Stimulated activated naive B cell treated with anti-CD40 and anti-IgM and Interleukin-4, amounts not matched to agents 10 μg/mL and 1 μg/mL and 100 μg/mL, for 72 hours (primary cell): ENCODE measurements around the gene RELN.

ENCODE experiments used
- ATAC-seq, 2 donors: fragments of 150-1000 bp; cut with Tn5 transposase; replicated peaks; 2 replicates each; pipeline ENCODE4 v1.10.0; 2021; ENCODE audit warnings: moderate library complexity in 1 of 2
- DNase-seq: peaks from one replicate; pipeline ENCODE4 v3.0.0; 2021
- H3K27ac Mint-ChIP-seq: one replicate; pipeline ENCODE4 v1.8.0; 2022; ENCODE audit warnings: mild to moderate bottlenecking, mixed read lengths
- H3K27me3 Mint-ChIP-seq, 2 donors: one replicate each; pipeline ENCODE4 v1.8.0; 2022; ENCODE audit warnings: mixed read lengths in 2 of 2
- H3K36me3 Mint-ChIP-seq, 2 donors: one replicate each; pipeline ENCODE4 v1.8.0; 2022; ENCODE audit warnings: mixed read lengths in 2 of 2, mild to moderate bottlenecking in 1 of 2
- H3K4me1 Mint-ChIP-seq, 2 donors: one replicate each; pipeline ENCODE4 v1.8.0; 2022; ENCODE audit warnings: mixed read lengths in 2 of 2, mild to moderate bottlenecking in 1 of 2
- H3K4me3 Mint-ChIP-seq, 2 donors: one replicate each; pipeline ENCODE4 v1.8.0; 2022; ENCODE audit warnings: mild to moderate bottlenecking in 2 of 2, mixed read lengths in 2 of 2, moderate library complexity in 1 of 2
- H3K9me3 Mint-ChIP-seq, 2 donors: one replicate each; pipeline ENCODE4 v1.8.0; 2022; ENCODE audit warnings: mixed read lengths in 2 of 2, mild to moderate bottlenecking in 1 of 2

RELN gene

GRCh38 chr7:103718482-103719061, 270.9 kb downstream of the RELN start:
- DNase-seq (no peak), ATAC-seq (no peak)
- Mint-ChIP-seq H3K36me3 (no peaks in the 10 kb centered on the region), H3K9me3 (no peaks in the 10 kb centered on the region), H3K27me3 (peaks cover 0 to 9% of the 10 kb centered on the region in 2 donors), H3K4me1 (no peaks in the 10 kb centered on the region), H3K27ac (no peak overlapping the region), H3K4me3 (no peak overlapping the region)

- Mint-ChIP-seq H3K9me3 (no peaks in the 10 kb centered on the region), H3K4me1 (no peaks in the 10 kb centered on the region), H3K27me3 (peaks cover 0 to 9% of the 10 kb centered on the region in 2 donors), H3K27ac (no peak overlapping the region), H3K36me3 (no peaks in the 10 kb centered on the region), H3K4me3 (no peak overlapping the region)
- no peak for DNase-seq
- ATAC-seq, result no peak
Observed at GRCh38 chr7:103717574-103717973, 271.9 kb downstream of the RELN start.

GRCh38 chr7:103715376-103716120, 273.9 kb downstream of the RELN start:
- no peak overlapping the region for H3K4me3 Mint-ChIP-seq

GRCh38 chr7:103714376-103714927, 275.0 kb downstream of the RELN start:
- no peak for ATAC-seq
- Mint-ChIP-seq H3K4me1 (no peaks in the 10 kb centered on the region), H3K27ac (no peak overlapping the region)

More at GRCh38 chr7:103715376-103716120, 273.9 kb downstream of the RELN start:
- H3K36me3 Mint-ChIP-seq, result no peaks in the 10 kb centered on the region
- ATAC-seq (no peak), DNase-seq (no peak)
- H3K27ac Mint-ChIP-seq, result no peak overlapping the region
- no peaks in the 10 kb centered on the region for H3K9me3 Mint-ChIP-seq
- peaks cover 0 to 9% of the 10 kb centered on the region in 2 donors for H3K27me3 Mint-ChIP-seq
- no peaks in the 10 kb centered on the region for H3K4me1 Mint-ChIP-seq

DNA sequence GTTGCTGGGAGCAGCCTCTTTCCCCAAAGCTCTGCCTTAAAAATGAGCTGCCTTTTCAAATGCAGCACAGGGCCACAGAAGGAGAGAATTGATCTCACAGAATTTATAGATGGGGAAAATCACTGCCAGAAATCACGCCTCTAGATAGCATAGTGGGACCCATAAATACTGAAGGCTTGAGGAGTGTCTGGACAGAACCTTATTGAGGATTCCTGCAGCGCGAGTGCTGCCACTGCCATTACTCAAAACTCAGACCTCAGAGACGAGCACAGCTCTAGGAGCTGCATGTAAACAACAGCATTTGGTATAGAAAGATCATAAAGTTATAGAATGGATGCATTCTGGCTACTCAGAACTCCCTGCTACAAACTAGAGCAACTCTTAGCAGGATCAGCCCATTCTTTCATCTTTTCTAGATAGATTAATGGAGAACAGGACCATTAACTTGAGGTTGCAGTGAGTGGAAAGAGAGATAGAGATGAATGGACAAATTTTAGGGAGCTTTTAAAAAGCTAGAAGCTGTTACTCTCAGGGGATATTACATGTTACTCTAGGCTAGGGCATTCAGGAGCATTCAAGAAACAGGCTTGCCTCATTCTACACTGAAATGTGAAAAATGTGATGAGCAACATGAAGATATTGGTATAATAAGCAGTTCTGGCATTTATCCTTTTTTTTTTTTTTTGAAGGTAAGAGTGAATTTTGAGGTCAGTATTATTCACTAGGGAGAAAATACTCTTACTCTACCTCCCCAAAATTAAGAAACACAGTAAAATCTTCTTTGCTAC, 276.3 kb downstream of the RELN start:
- ATAC-seq (no peak), DNase-seq (no peak)
- H3K27me3 Mint-ChIP-seq, result peaks cover 0 to 9% of the 10 kb centered on the region in 2 donors
- H3K36me3 Mint-ChIP-seq, result no peaks in the 10 kb centered on the region
- no peaks in the 10 kb centered on the region for H3K9me3 Mint-ChIP-seq
- no peak overlapping the region for H3K4me3 Mint-ChIP-seq
- H3K27ac Mint-ChIP-seq, result no peak overlapping the region
- H3K4me1 Mint-ChIP-seq, result no peaks in the 10 kb centered on the region

More at GRCh38 chr7:103714376-103714927, 275.0 kb downstream of the RELN start:
- Mint-ChIP-seq H3K36me3 (no peaks in the 10 kb centered on the region), H3K27me3 (peaks cover 0 to 9% of the 10 kb centered on the region in 2 donors), H3K9me3 (no peaks in the 10 kb centered on the region), H3K4me3 (no peak overlapping the region)
- DNase-seq, result no peak

- no peaks in the 10 kb centered on the region for H3K9me3 Mint-ChIP-seq
- H3K4me1 Mint-ChIP-seq, result no peaks in the 10 kb centered on the region
- no peak for ATAC-seq
- H3K27me3 Mint-ChIP-seq, result peaks cover 0 to 9% of the 10 kb centered on the region in 2 donors
- no peak overlapping the region for H3K27ac Mint-ChIP-seq
- no peak overlapping the region for H3K4me3 Mint-ChIP-seq
- DNase-seq, result no peak
- no peaks in the 10 kb centered on the region for H3K36me3 Mint-ChIP-seq
Observed at GRCh38 chr7:103711413-103711812, 278.0 kb downstream of the RELN start.

- Mint-ChIP-seq H3K4me1 (no peaks in the 10 kb centered on the region), H3K27me3 (no peaks in the 10 kb centered on the region), H3K36me3 (no peaks in the 10 kb centered on the region), H3K9me3 (no peaks in the 10 kb centered on the region), H3K27ac (no peak overlapping the region), H3K4me3 (no peak overlapping the region)
- ATAC-seq (no peak), DNase-seq (no peak)
Observed at GRCh38 chr7:103710247-103710646, 279.2 kb downstream of the RELN start.

DNA sequence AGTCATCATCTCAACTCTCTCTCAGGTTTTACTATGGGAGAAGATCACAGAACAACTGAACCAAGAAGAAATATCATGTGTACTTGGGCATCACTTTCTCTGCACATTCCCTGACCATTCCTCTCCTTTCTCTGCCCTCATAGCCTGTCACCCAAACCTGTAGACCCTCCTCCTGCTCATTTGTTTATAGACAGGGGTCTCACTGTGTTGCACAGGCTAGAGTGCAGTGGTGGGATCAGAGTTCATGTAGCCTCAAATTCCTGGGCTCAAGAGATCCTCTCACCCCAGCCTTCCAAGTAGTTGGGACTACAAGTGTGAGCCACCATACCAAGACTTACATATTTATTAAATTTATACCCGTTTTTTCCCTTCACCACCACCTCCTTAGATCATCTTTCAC, 282.7 kb downstream of the RELN start:
- no peaks in the 10 kb centered on the region for H3K9me3 Mint-ChIP-seq
- DNase-seq, result no peak
- no peaks in the 10 kb centered on the region for H3K36me3 Mint-ChIP-seq
- no peaks in the 10 kb centered on the region for H3K4me1 Mint-ChIP-seq
- no peak overlapping the region for H3K4me3 Mint-ChIP-seq
- no peak for ATAC-seq
- H3K27ac Mint-ChIP-seq, result no peak overlapping the region
- no peaks in the 10 kb centered on the region for H3K27me3 Mint-ChIP-seq

GRCh38 chr7:103705542-103705941, 283.9 kb downstream of the RELN start:
- Mint-ChIP-seq H3K27me3 (no peaks in the 10 kb centered on the region), H3K27ac (no peak overlapping the region), H3K36me3 (no peaks in the 10 kb centered on the region), H3K4me1 (no peaks in the 10 kb centered on the region), H3K4me3 (no peak overlapping the region), H3K9me3 (no peaks in the 10 kb centered on the region)
- no peak for ATAC-seq
- DNase-seq, result no peak

DNA sequence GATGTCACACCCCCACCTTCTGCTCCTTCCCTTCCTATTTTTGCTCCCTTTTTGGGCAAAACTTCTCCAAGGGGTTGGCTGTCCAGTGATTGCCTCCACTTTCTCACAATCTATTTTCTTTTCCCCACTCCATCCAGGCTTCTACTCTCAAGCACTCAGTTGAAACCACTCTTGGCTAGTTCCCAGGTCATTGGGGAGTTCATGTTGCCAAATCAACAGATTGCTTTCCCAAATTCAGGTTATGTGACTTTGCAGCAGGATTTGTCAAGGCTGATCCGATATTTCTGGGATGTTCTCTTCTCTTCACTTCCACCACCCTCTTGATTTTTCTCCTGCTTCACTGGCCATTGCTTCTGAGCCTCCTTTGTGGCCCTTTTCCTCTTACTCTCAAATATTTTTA, 284.8 kb downstream of the RELN start:
- DNase-seq (no peak), ATAC-seq (no peak)
- no peaks in the 10 kb centered on the region for H3K9me3 Mint-ChIP-seq
- no peak overlapping the region for H3K27ac Mint-ChIP-seq
- H3K36me3 Mint-ChIP-seq, result no peaks in the 10 kb centered on the region
- no peaks in the 10 kb centered on the region for H3K4me1 Mint-ChIP-seq
- no peak overlapping the region for H3K4me3 Mint-ChIP-seq
- no peaks in the 10 kb centered on the region for H3K27me3 Mint-ChIP-seq

- Mint-ChIP-seq H3K36me3 (no peaks in the 10 kb centered on the region), H3K4me3 (no peak overlapping the region), H3K27ac (no peak overlapping the region), H3K27me3 (no peaks in the 10 kb centered on the region), H3K4me1 (no peaks in the 10 kb centered on the region), H3K9me3 (no peaks in the 10 kb centered on the region)
- ATAC-seq (no peak), DNase-seq (no peak)
Observed at GRCh38 chr7:103702982-103703381, 286.5 kb downstream of the RELN start.

GRCh38 chr7:103702454-103702853, 287.0 kb downstream of the RELN start:
- no peak for DNase-seq
- Mint-ChIP-seq H3K27me3 (no peaks in the 10 kb centered on the region), H3K27ac (no peak overlapping the region), H3K9me3 (no peaks in the 10 kb centered on the region), H3K4me3 (no peak overlapping the region), H3K4me1 (no peaks in the 10 kb centered on the region), H3K36me3 (no peaks in the 10 kb centered on the region)
- ATAC-seq, result no peak

GRCh38 chr7:103699032-103699431, 290.4 kb downstream of the RELN start:
- DNase-seq (no peak), ATAC-seq (no peak)
- Mint-ChIP-seq H3K27ac (no peak overlapping the region), H3K4me1 (no peaks in the 10 kb centered on the region), H3K4me3 (no peak overlapping the region), H3K27me3 (no peaks in the 10 kb centered on the region), H3K9me3 (no peaks in the 10 kb centered on the region), H3K36me3 (no peaks in the 10 kb centered on the region)

DNA sequence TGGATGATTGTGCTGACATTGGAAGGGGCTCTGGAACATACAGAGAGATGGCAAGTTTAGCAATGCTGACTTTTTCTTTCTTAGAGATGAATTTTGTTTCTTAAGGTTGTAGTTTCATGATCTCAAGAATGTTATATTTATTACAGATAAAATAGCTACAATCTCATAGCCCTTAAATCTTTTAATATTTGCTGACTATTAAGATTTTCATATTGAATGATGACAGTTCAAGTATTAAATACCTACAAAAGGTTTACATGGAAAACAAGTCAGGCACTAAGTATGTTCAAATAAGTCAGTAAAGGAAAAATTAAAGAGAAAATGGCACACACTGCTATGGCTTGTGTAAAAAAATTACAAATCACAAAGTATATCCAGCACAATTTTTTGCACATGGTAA, 291.4 kb downstream of the RELN start:
- DNase-seq (no peak), ATAC-seq (no peak)
- H3K36me3 Mint-ChIP-seq, result no peaks in the 10 kb centered on the region
- no peaks in the 10 kb centered on the region for H3K9me3 Mint-ChIP-seq
- H3K4me1 Mint-ChIP-seq, result no peaks in the 10 kb centered on the region
- no peak overlapping the region for H3K27ac Mint-ChIP-seq
- no peak overlapping the region for H3K4me3 Mint-ChIP-seq
- no peaks in the 10 kb centered on the region for H3K27me3 Mint-ChIP-seq
